HG02840 (cell line): ENCODE results near the gene KRTAP9-9.
"Not testable (repeated sequence)": the region's sequence is repeated elsewhere in the genome, so short reads cannot be mapped to it uniquely, and the experiment has no call there.

Experiments
- ATAC-seq: cut with Tn5 transposase; IDR thresholded peaks from one replicate; pipeline ENCODE4 v1.9.1; 2021; ENCODE audit warnings: mild to moderate bottlenecking, moderate library complexity, moderate number of reproducible peaks; ENCODE audit not compliant: unreplicated experiment, low FRiP score

Gene KRTAP9-9

DNA sequence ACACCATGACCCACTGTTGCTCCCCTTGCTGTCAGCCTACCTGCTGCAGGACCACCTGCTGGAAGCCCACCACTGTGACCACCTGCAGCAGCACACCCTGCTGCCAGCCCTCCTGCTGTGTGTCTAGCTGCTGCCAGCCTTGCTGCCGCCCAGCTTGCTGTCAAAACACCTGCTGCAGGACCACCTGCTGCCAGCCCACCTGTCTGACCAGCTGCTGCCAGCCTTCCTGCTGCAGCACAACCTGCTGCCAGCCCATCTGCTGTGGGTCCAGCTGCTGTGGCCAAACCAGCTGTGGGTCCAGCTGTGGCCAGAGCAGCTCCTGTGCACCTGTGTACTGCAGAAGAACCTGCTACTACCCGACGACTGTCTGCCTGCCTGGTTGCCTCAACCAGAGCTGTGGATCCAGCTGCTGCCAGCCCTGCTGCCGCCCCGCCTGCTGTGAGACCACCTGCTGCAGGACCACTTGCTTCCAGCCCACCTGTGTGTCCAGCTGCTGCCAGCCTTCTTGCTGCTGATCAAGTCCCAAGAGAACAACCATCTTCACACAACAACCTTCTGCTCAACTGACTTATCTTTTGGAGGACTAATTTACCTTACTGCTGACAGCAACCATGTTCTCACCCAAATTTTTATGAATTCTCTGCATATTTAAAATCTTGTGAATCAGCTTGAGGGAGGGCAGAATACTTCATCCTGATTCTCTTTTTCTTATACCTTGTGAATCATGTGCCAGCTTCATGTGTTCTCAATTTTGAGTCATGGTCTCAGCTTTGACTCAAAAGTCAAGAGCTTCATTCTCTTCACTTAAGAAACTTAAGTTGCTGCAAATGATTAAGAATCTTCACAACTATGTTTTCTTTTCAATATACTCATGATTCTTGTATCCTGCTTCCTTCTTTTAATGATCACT is at the start of gene KRTAP9-9:
TSS of gene KRTAP9-9 (plus strand) at position 4 of the 910 bp plus-strand sequence.
- not testable (repeated sequence) for ATAC-seq

DNA sequence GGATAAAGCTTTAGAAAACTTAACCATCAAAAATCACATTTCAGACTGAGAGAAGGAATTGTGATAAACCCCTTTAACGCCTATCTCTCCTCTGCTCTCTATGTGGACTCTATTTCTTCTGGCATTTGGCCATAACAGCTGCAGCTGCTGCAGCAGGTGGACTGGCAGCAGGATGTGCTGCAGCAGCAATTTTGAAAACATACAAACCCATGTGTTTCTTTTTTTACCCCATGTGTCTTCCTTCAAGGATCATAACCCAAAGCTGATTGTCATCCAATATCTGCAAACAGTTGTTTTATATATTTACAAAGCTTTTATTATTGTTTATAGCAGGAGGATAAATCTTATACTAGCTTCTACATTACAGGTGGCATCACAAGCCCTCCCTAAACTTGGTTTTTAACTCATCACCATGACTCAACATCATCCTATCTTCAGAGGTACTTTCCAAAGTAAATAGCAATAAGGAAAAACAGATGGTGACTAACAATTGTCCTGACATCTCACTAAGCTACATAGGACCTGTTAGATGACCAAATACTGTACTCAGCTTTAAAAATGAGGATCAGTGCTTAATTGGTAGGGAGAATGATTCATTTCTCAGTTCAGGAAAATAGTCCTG is 43.2 kb upstream of the KRTAP9-9 start:
- no peak for ATAC-seq

DNA sequence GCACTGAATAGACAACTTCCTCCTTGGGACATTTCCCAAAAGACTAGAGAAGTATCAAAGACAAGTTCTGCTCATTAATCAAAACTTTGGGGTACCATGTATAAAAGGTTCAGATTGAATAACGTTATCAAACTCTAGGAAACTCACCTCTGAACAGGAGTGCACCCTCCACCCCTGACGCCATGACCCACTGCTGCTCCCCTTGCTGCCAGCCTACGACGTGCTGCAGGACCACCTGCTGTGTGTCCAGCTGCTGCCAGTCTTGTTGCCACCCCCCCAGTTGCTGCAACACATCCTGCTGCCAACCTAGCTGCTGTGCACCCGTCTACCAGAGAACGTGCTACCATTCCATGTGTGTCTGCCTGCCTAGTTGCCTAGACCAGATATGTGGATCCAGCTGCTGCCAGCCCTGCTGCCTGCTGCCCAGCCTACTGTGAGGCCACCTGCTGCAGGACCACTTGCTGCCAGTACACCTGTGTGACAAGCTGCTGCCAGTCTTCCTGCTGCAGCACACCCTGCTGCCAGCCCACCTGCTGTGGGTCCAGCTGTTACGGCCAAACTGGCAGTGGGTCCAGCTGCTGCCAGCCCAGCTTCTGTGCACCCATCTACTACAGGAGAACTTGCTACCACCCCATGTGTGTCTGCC is 42.5 kb upstream of the KRTAP9-9 start:
- ATAC-seq, result no peak

DNA sequence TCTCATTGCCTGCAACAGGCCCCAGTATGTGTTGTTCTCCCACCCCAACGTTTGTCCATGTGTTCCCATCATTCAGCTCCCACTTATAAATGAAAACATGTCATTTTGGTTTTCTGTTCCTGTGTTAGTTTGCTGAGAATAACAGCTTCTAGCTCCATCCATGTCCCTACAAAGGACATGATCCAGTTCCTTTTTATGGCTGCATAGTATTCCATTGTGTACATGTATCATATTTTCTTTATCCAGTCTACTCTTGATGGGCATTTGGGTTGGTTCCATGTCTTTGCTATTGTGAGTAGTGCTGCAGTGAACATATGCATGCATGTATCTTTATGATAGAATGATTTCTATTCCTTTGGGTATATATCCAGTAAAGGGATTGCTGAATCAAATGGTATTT is 39.5 kb upstream of the KRTAP9-9 start:
- ATAC-seq, result no peak

DNA sequence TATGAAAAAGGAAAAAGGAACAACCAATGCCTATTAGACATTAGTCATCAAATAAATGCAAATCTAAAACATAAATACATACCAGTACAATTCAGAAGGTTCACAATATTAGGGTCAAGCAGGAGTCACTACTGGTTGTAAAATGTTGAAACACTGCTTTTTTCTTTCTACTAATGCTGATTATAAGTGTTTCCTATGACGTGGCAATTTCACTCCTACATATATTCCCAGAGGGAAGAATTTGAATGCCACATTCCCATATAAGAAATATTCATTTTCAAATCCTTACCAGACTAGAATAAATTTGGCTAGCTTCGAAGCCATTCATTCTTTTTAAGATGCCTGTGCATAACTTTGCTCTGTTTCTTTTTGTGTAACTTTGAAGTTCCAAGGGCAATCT is 31.4 kb upstream of the KRTAP9-9 start:
- ATAC-seq, result no peak

DNA sequence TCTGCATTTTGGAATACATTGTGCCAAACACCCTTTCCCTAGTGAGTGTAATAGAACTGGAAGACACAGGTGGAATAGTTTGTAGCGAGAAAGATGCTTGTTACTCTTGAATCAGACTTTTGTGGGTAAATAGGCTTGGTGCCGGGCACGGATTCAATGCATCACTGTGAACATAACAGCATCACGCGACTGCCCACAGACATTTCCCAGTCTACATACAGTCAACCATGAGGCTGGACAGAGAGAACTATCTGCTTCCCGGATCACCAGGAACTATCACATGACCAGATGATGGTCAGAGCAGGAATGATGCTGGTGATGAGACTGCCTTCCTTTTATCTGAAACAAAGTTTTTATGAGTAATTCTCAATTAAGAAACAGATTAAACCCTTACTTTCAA is 29.1 kb upstream of the KRTAP9-9 start:
- no peak for ATAC-seq

DNA sequence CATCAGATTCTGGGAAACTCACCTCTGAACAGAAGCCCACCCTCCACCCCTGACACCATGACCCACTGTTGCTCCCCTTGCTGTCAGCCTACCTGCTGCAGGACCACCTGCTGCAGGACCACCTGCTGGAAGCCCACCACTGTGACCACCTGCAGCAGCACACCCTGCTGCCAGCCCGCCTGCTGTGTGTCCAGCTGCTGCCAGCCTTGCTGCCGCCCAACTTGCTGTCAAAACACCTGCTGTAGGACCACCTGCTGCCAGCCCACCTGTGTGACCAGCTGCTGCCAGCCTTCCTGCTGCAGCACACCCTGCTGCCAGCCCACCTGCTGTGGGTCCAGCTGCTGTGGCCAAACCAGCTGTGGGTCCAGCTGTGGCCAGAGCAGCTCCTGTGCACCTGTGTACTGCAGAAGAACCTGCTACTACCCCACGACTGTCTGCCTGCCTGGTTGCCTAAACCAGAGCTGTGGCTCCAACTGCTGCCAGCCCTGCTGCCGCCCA is 28.5 kb upstream of the KRTAP9-9 start, which contains the start of gene KRTAP9-2:
TSS of gene KRTAP9-2 (plus strand) at position 51 of the 498 bp plus-strand sequence. CDS start at position 58, 7 bp downstream.
- not testable (repeated sequence) for ATAC-seq

DNA sequence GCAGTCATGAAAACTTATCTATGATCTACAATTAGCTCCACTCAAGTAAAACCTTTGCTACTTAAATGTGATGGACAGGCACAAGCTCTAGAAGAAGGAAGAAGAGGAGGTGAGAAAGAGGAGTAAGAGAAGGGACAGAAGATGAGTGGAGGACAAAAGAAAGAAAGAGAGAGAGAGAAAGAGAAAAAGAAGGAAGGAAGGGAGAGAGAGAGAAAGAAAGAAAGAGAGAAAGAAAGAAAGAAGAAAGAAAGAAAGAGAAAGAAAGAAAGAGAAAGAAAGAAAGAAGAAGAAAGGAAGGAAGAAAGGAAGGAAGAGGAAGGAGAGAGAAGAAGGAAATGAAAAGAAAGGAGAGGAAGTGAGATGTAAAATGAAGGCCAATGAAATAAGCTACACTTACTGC is 25.1 kb upstream of the KRTAP9-9 start:
- no peak for ATAC-seq

DNA sequence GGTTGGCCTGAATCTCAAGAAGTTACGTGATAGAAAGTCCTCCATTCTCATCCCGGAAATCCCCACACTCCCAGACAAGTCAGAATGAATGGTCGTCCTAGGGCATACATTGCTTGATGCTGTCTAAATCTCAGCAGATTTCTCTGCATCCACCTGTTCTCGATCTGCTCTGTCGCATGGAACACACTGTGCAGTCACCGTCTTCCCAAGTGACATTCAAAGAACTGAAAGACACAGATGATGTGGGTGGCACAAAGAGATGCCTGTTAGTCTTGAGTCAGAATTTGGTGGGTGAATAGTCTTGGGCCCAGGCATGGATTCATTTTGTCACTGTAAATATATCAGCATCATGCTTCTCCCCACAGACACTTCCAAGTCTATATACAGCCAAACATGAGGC is 23.5 kb upstream of the KRTAP9-9 start:
- no peak for ATAC-seq

DNA sequence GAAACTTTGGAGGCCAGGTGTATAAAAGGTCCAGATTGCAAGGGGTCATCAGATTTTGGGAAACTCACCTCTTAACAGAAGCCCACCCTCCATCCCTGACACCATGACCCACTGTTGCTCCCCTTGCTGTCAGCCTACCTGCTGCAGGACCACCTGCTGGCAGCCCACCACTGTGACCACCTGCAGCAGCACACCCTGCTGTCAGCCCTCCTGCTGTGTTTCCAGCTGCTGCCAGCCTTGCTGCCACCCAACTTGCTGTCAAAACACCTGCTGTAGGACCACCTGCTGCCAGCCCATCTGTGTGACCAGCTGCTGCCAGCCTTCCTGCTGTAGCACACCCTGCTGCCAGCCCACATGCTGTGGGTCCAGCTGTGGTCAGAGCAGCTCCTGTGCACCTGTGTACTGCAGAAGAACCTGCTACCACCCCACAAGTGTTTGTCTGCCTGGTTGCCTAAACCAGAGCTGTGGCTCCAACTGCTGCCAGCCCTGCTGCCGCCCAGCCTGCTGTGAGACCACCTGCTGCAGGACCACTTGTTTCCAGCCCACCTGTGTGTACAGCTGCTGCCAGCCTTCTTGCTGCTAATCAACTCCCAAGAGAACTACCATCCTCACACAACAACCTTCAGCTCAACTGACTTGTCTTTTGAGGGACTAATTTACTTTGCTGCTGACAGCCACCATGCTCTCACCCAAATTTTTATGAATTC is 22.6 kb upstream of the KRTAP9-9 start, which contains the start of gene KRTAP9-3:
TSS of gene KRTAP9-3 (plus strand) at position 51 of the 707 bp plus-strand sequence. CDS start at position 104, 53 bp downstream.
- not testable (repeated sequence) for ATAC-seq

DNA sequence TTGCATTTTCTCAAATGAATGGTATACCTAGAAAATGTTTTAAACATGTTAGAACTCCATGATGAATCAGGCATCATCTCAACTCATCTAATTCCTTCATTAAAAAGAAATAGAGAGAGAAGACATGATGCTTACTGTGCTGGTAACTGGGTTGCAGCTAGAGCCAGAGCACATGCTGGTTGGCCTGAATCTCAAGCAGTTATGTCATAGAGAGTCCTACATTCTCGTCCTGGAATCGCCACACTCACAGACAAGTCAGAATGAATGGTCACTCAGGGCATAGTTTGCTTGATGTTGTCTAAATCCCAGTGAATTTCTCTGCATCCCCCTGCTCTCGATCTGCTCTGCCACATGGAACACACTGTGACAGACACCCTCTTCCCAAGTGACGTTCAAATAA is 18.1 kb upstream of the KRTAP9-9 start:
- not testable (repeated sequence) for ATAC-seq

DNA sequence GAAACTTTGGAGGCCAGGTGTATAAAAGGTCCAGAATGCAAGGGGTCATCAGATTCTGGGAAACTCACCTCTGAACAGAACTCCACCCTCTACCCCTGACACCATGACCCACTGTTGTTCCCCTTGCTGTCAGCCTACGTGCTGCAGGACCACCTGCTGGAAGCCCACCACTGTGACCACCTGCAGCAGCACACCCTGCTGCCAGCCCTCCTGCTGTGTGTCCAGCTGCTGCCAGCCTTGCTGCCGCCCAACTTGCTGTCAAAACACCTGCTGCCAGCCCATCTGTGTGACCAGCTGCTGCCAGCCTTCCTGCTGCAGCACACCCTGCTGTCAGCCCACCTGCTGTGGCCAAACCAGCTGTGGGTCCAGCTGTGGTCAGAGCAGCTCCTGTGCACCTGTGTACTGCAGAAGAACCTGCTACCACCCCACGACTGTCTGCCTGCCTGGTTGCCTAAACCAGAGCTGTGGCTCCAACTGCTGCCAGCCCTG is 17.2 kb upstream of the KRTAP9-9 start, which contains the start of gene KRTAP9-8:
TSS of gene KRTAP9-8 (plus strand) at position 51 of the 489 bp plus-strand sequence. CDS start at position 104, 53 bp downstream.
- ATAC-seq, result not testable (repeated sequence)

DNA sequence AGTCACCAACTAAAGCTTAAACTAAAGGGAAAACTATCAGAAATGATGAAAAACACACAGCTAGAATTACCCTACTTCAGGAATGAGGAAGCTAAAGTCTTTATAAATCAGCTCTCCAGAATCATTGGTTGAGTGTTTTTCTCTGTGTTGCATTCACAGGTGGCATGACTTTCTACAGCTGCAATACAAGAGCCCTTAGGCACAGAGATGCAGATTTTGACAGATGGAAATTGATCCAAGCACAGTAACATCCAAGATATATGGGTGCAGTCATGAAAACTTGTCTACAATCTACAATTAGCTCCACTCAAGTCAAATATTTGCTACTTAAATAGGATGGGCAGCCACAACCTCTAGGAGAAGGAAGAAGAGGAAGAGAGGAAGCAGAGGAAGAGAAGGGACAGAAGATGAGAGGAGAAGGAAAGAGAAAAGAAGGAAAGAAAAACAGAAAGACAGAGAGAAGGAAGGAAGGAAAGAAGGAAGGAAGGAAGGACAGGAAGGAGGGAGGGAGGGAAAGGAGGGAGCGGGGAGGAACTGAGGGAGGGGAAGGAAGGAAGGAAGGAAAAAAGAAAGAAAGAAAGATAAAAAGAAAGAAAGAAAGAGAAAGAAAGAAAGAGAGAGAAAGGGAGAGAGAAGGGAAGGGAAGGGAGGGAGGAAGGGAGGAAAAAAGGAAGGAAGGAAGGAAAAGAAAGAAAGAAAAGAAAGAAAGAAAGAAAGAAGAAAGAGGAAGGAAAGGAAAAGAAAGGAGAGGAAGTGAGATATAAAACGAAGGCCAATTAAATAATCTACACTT is 8.0 kb upstream of the KRTAP9-9 start:
- not testable (repeated sequence) for ATAC-seq

DNA sequence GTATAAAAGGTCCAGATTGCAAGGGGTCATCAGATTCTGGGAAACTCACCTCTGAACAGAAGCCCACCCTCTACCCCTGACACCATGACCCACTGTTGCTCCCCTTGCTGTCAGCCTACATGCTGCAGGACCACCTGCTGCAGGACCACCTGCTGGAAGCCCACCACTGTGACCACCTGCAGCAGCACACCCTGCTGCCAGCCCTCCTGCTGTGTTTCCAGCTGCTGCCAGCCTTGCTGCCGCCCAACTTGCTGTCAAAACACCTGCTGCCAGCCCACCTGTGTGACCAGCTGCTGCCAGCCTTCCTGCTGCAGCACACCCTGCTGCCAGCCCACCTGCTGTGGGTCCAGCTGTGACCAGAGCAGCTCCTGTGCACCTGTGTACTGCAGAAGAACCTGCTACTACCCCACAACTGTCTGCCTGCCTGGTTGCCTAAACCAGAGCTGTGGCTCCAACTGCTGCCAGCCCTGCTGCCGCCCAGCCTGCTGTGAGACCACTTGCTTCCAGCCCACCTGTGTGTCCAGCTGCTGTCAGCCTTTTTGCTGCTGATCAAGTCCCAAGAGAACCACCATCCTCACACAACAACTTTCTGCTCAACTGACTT is 5.4 kb upstream of the KRTAP9-9 start, which contains the start of gene KRTAP9-4:
TSS of gene KRTAP9-4 (plus strand) at position 51 of the 604 bp plus-strand sequence. CDS start at position 85, 34 bp downstream.
- ATAC-seq, result not testable (repeated sequence)

DNA sequence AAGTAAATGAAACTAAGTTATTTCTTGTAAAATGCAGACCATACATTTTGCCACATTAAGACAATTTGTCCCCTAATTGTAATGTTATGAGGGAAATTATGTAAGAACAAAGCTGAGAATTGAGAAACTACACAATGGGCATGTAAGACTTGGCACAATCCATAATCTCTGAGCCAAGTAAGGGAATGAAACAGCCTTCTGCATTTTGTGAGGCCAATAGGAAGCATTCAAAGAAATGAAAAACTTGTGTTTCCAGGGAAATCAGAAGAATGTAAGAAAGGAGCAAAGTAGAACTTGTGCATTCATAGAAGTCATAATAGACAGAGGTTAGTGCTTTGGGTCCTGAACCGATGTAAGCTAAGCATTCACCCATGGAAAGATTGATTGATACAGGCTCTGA is 3.9 kb upstream of the KRTAP9-9 start:
- no peak for ATAC-seq

DNA sequence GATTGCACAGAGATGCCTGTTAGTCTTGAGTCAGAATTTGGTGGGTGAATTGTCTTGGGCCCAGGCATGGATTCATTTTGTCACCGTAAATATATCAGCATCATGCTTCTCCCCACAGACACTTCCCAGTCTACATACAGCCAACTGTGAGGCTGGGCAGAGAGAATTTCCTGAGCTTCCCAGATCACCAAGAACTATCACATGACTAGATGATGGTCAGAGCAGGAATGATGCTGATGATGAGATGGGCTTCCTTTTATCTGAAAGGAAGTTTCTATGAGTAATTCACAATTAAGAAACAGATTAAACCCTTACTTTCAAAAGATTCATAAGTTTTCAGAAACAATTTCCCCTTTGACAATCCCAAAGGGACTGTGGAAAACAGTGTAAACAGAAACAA is 323 bp upstream of the KRTAP9-9 start:
- ATAC-seq, result no peak

DNA sequence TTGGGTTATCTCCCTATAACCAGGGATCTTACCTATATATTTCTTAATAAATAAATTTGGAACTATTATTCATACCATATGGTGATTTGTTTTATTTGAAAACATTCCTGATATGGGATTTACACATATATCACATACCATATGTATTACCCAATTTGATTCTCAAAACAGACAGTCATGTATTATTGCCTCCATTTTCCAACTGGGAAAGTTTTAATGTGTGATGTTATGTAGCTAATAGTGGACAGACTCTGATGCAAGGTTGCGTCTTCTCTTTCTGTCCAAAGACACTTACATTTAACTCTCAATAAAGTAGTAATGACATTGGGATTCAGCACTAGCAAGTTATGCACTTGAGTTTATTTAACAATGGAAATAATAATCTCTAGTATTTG is 1.1 kb downstream of the KRTAP9-9 start:
- ATAC-seq, result no peak

DNA sequence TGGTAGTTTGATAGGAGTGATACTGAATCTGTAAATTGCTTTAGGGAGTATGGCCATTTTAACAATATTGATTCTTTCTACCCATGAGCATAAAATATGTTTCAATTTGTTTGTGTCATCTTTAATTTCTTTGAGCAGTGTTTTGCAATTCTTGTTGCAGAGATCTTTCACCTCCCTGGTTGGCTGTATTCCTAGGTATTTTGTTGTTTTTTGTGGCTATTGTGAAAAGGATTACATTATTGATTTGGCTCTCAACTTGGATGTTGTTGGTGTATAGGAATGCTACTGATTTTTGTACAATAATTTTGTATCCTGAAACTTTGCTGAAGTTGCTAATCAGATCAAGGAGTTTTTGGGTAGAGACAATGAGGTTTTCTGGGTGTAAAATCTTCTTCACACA is 3.2 kb downstream of the KRTAP9-9 start:
- ATAC-seq, result no peak
